DND-41 (cell line): ENCODE results near the gene SLC30A5.
"Not testable (repeated sequence)": the region's sequence is repeated elsewhere in the genome, so short reads cannot be mapped to it uniquely, and the experiment has no call there.

Experiments
- ATAC-seq: fragments of 200-7000 bp; cut with Tn5 transposase; 3 replicates; pipeline ENCODE4 v1.9.1; 2021; ENCODE audit warnings: low read depth; ENCODE audit not compliant: insufficient read depth
- DNase-seq: peaks from one replicate; pipeline ENCODE4 v3.0.0-alpha.2; 2020
- H2AFZ ChIP-seq: 2 replicates; pipeline ENCODE4 v1.6.0; 2012; ENCODE audit warnings: low read depth, low read length
- H3K27ac ChIP-seq: 2 replicates; pipeline ENCODE4 v1.5.1; 2012; ENCODE audit warnings: low read length, inconsistent platforms
- H3K27me3 ChIP-seq: fragments of 200-600 bp; sonication (generic); 2 replicates; pipeline ENCODE4 v1.6.0; 2012; ENCODE audit warnings: low read length, mild to moderate bottlenecking, inconsistent platforms; ENCODE audit not compliant: insufficient read depth, poor library complexity
- H3K36me3 ChIP-seq: 2 replicates; pipeline ENCODE4 v1.5.1; 2012; ENCODE audit warnings: low read length, inconsistent platforms; ENCODE audit not compliant: insufficient read depth
- H3K4me1 ChIP-seq: 2 replicates; pipeline ENCODE4 v1.5.1; 2012; ENCODE audit warnings: mild to moderate bottlenecking, low read length; ENCODE audit not compliant: insufficient read depth
- H3K4me2 ChIP-seq: 2 replicates; pipeline ENCODE4 v1.6.0; 2012; ENCODE audit warnings: mild to moderate bottlenecking, moderate library complexity, low read length, inconsistent platforms; ENCODE audit not compliant: insufficient read depth
- H3K4me3 ChIP-seq, 2 experiments: fragments of 200-600 bp in 1 of 2; shearing (Covaris generic) in 1 of 2; 2 replicates each; pipeline ENCODE4 v1.5.1; 2012 to 2016; ENCODE audit warnings: inconsistent platforms in 2 of 2, low read length in 2 of 2, mild to moderate bottlenecking in 2 of 2, low read depth in 1 of 2, moderate library complexity in 1 of 2
- H3K79me2 ChIP-seq: 2 replicates; pipeline ENCODE4 v1.6.0; 2012; ENCODE audit warnings: low read length, inconsistent platforms; ENCODE audit not compliant: insufficient read depth
- H3K9ac ChIP-seq: 2 replicates; pipeline ENCODE4 v1.6.0; 2012; ENCODE audit warnings: low read depth, mild to moderate bottlenecking, inconsistent platforms, low read length, moderate library complexity
- H3K9me3 ChIP-seq: 2 replicates; pipeline ENCODE4 v1.5.1; 2012; ENCODE audit warnings: low read length, moderate library complexity, mild to moderate bottlenecking, inconsistent platforms; ENCODE audit not compliant: insufficient read depth, severe bottlenecking
- H4K20me1 ChIP-seq: 2 replicates; pipeline ENCODE4 v1.6.0; 2012; ENCODE audit warnings: low read length; ENCODE audit not compliant: insufficient read depth
- EZH2 ChIP-seq: IDR thresholded peaks from 3 replicates; pipeline ENCODE4 v1.6.1; 2012; ENCODE audit warnings: borderline replicate concordance, low read depth, mild to moderate bottlenecking, moderate library complexity, low read length, inconsistent platforms; ENCODE audit not compliant: severe bottlenecking
- TF ChIP-seq, protein P1 (sequence below): IDR thresholded peaks from 2 replicates; pipeline ENCODE4 v1.5.1; 2012; ENCODE audit warnings: borderline replicate concordance, low read length, moderate library complexity, mild to moderate bottlenecking; ENCODE audit not compliant: poor library complexity, severe bottlenecking; ENCODE audit errors: extremely low read depth

Gene SLC30A5

DNA sequence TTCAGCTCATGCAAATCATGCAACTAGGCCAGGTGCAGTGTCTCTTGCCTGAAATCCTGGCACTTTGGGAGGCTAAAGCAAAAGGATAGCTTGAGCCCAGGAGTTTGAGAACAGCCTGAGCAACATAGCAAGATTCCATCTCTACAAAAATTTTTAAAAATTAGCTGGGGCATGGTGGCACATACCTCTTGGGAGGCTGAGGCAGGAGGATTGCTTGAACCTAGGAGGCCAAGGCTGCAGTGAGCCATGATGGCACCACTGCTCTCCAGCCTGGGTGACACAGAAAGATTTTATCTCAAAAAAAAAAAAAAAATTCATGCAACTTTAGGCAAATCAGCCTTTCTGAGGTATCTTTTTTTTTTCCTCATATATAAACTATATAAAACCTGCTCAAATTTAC is 37.5 kb downstream of the SLC30A5 start:
- Histone ChIP-seq H3K4me1 (no peaks in the 10 kb centered on the region), H3K27ac (no peak overlapping the region), H4K20me1 (no peaks in the 10 kb centered on the region), H3K9me3 (no peaks in the 10 kb centered on the region), H3K79me2 (no peaks in the 10 kb centered on the region), H3K4me2 (no peak overlapping the region), H3K27me3 (no peaks in the 10 kb centered on the region), H2AFZ (no peak overlapping the region), H3K9ac (no peak overlapping the region), H3K4me3 (no peak overlapping the region), H3K36me3 (peaks cover 37% of the 10 kb centered on the region; the same call in 1 of the 2 replicates)
- TF ChIP-seq, protein P1, sequence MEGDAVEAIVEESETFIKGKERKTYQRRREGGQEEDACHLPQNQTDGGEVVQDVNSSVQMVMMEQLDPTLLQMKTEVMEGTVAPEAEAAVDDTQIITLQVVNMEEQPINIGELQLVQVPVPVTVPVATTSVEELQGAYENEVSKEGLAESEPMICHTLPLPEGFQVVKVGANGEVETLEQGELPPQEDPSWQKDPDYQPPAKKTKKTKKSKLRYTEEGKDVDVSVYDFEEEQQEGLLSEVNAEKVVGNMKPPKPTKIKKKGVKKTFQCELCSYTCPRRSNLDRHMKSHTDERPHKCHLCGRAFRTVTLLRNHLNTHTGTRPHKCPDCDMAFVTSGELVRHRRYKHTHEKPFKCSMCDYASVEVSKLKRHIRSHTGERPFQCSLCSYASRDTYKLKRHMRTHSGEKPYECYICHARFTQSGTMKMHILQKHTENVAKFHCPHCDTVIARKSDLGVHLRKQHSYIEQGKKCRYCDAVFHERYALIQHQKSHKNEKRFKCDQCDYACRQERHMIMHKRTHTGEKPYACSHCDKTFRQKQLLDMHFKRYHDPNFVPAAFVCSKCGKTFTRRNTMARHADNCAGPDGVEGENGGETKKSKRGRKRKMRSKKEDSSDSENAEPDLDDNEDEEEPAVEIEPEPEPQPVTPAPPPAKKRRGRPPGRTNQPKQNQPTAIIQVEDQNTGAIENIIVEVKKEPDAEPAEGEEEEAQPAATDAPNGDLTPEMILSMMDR: no peak
- no peak for TF ChIP-seq EZH2
- DNase-seq (no peak), ATAC-seq (no peak)

DNA sequence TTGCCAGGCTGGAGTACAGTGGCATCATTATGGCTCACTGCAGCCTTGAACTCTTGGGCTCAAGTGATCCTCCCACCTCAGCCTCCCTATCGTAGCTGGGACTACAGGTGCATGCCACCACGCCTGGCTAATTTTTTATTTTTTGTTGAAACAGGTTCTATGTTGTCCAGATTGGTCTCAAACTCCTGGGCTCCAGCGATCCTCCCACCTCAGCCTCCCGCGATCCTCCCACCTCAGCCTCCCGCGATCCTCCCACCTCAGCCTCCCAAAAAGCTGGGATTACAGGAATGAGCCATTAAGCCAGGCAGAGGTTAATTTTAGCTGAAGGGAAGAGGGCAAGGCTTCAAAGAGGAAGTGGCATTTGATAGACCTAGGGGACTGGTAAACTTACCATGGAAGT is 40.3 kb downstream of the SLC30A5 start:
- Histone ChIP-seq H4K20me1 (no peaks in the 10 kb centered on the region), H3K27ac (no peak overlapping the region), H3K36me3 (peaks cover 22% of the 10 kb centered on the region; the same call in 1 of the 2 replicates), H3K9ac (no peak overlapping the region), H2AFZ (no peak overlapping the region), H3K4me3 (no peak overlapping the region), H3K4me2 (no peak overlapping the region), H3K4me1 (no peaks in the 10 kb centered on the region), H3K9me3 (no peaks in the 10 kb centered on the region), H3K79me2 (no peaks in the 10 kb centered on the region), H3K27me3 (no peaks in the 10 kb centered on the region)
- DNase-seq (no peak), ATAC-seq (no peak)
- TF ChIP-seq, protein P1: no peak
- TF ChIP-seq EZH2: no peak

DNA sequence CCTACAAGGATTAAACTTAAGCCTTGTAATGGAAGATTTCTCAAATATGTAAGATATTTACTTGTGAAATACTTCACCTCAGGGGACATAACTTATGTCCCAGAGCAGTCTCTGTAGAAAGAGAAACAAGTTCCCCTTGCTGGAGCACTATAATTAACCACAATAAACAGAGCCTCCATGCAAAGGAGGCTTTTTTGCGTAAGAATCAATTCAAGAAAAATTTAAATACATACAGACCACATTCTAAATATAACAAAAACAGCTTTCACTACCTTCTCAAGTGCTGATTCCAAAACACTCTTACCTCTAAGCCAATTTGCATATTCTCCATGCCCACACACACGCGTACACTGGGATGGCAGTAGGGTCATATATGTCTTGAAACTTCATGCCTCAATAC is 42.5 kb downstream of the SLC30A5 start:
- DNase-seq: no peak
- no peak for ATAC-seq
- Histone ChIP-seq H3K9me3 (no peaks in the 10 kb centered on the region), H3K4me1 (no peaks in the 10 kb centered on the region), H3K9ac (no peak overlapping the region), H3K27me3 (no peaks in the 10 kb centered on the region), H4K20me1 (no peaks in the 10 kb centered on the region), H3K4me3 (no peak overlapping the region), H3K36me3 (peaks cover 6% of the 10 kb centered on the region; the same call in 1 of the 2 replicates), H3K79me2 (no peaks in the 10 kb centered on the region), H3K4me2 (no peak overlapping the region), H2AFZ (no peak overlapping the region), H3K27ac (no peak overlapping the region)
- no peak for TF ChIP-seq EZH2
- TF ChIP-seq, protein P1: no peak

DNA sequence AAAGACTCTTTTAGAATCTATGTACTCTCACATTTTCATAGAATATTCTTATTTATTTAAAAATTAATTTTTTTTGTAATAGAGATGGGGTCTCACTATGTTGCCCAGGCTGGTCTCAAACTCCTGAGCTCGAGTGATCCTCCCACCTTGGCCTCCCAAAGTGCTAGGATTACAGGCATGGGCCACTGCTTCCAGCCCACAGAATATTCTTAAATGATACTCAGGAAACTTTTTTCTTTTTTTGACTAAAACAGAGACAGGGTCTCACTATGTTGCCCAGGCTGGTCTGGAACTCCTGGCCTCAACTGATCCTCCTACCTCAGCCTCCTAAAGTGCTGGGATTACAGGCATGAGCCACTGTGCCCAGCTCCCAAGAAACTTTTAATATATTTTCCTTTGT is 43.4 kb downstream of the SLC30A5 start:
- ATAC-seq, DNase-seq, H3K9ac ChIP-seq, H3K4me2 ChIP-seq, H4K20me1 ChIP-seq, H2AFZ ChIP-seq, H3K9me3 ChIP-seq, H3K36me3 ChIP-seq, H3K79me2 ChIP-seq, H3K4me1 ChIP-seq, H3K27ac ChIP-seq, H3K27me3 ChIP-seq, H3K4me3 ChIP-seq: not testable (repeated sequence)
